ENCODE results near the gene FAM83C.
A peak's percentile ranks its signal among the peaks of the same experiment; 100 is the strongest.

Gene FAM83C

GRCh38 chr20:35277531-35278395, 14.5 kb downstream of the FAM83C start, which contains the start of gene MMP24OS:
TSS of gene MMP24OS (minus strand) at chr20:35278122. CDS start at chr20:35277929, 193 bp downstream.
- H3K4me1 Mint-ChIP-seq, result peaks cover 28% of the 10 kb centered on the region
- H3K9me3 Mint-ChIP-seq, result no peaks in the 10 kb centered on the region
- peaks cover 36% of the 10 kb centered on the region for H3K36me3 Mint-ChIP-seq
- DNase-seq, result peak; percentile 95
- H3K27me3 Mint-ChIP-seq, result no peaks in the 10 kb centered on the region
- CTCF ChIA-PET, result interaction anchor here (0.6 to 1.6 kb wide), 4 partner anchors 9 to 133 kb away, joined by 3 to 5 read pairs (median 4); partner anchors contain the start of gene EDEM2
- peak within 1 kb of the TSS; percentile 99 for H3K4me3 Mint-ChIP-seq
- peak within 1 kb of the TSS; percentile 99 for H3K27ac Mint-ChIP-seq

DNA sequence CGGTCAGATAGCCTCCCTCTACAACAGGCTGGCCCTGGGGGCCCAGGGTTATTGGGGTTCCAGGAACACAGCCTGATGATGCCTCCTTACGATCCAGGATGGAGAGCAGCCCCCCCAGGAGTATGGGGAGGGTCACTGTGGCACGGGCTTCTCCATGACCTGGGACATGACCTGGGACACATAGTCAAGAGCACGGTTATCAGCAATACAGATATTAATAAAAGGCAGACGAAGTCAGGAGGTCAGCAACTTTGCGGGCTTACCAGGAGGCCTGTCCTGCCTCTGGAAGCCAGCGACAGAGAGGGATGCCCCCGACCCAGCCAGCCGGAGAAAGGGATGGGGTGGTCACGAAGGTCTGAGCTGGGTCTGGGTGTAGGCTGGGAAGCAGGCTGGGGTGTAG, 15.1 kb downstream of the FAM83C start:
- H3K4me1 Mint-ChIP-seq, result peaks cover 23% of the 10 kb centered on the region

DNA sequence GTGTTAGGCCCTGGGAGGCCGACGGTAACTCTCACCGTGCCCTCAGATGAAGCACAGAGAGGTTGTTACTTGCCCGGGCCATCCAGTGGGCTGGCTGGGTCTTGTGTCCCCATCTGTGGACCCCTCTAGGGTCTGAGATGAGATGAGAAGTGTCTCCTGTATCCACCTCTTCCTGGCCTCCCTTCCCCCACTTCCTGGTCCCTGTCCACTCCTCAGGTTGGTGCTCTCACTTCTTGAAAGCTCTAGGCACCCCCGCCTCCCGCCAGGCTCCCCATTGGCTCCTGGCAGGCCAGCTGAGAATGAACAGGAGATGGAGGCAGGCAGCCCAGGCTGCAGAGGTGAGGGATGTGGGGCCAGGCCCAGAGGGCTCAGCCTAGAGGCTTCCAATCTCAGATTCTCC, 15.8 kb downstream of the FAM83C start:
- peak overlapping the region; percentile 99 for H3K27ac Mint-ChIP-seq
- no peak for DNase-seq
- peaks cover 22% of the 10 kb centered on the region for H3K4me1 Mint-ChIP-seq
- H3K36me3 Mint-ChIP-seq, result peaks cover 27% of the 10 kb centered on the region
- CTCF ChIA-PET, result interaction anchor here (1.0 to 2.2 kb wide), 3 partner anchors 10 to 132 kb away, joined by 3 to 8 read pairs (median 3); no protein-coding TSS in a partner anchor
- no peaks in the 10 kb centered on the region for H3K9me3 Mint-ChIP-seq
- no peaks in the 10 kb centered on the region for H3K27me3 Mint-ChIP-seq
- H3K4me3 Mint-ChIP-seq, result peak overlapping the region; percentile 99

More for the DNA sequence above, 15.1 kb downstream of the FAM83C start:
- CTCF ChIA-PET, result interaction anchor here (1.0 to 1.6 kb wide), 4 partner anchors 8 to 131 kb away, joined by 3 to 5 read pairs (median 4); partner anchors contain the start of gene EDEM2
- peak overlapping the region; percentile 99 for H3K27ac Mint-ChIP-seq
- no peak for DNase-seq
- H3K4me3 Mint-ChIP-seq, result peak overlapping the region; percentile 99
- H3K9me3 Mint-ChIP-seq, result no peaks in the 10 kb centered on the region
- peaks cover 32% of the 10 kb centered on the region for H3K36me3 Mint-ChIP-seq
- no peaks in the 10 kb centered on the region for H3K27me3 Mint-ChIP-seq

DNA sequence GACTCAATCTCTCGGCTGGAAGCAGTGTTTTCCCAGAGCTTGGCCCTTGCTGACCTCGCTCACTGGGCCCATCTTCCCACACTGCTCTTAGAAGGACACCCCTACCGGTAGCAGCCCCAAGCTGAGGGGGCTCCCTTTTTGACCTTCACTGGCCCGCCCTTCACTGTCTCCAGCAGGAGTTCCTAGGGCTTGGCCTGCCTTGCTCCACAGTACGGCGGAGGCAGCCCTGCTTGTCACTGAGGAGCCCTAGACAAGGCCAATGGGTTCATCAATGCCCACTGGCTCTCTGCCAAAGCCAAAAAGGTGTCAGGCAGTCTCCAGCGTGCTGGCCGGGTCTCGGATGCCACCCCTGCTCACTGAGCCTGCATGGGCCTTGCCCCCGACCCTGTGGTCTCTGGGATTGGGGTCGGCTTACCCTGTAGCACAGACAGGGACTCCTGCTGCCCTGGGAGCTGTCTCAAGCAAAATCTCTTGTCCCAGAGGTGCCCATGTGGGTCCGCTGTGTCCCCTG, 16.4 kb downstream of the FAM83C start:
- peaks cover 22% of the 10 kb centered on the region for H3K4me1 Mint-ChIP-seq
- H3K27me3 Mint-ChIP-seq, result no peaks in the 10 kb centered on the region
- peak overlapping the region; percentile 99 for H3K4me3 Mint-ChIP-seq
- H3K9me3 Mint-ChIP-seq, result no peaks in the 10 kb centered on the region
- H3K36me3 Mint-ChIP-seq, result peaks cover 29% of the 10 kb centered on the region
- H3K27ac Mint-ChIP-seq, result peak overlapping the region; percentile 99
- DNase-seq, result no peak
- CTCF ChIA-PET, result interaction anchor here (1.0 to 2.2 kb wide), 3 partner anchors 9 to 131 kb away, joined by 3 to 8 read pairs (median 3); no protein-coding TSS in a partner anchor

DNA sequence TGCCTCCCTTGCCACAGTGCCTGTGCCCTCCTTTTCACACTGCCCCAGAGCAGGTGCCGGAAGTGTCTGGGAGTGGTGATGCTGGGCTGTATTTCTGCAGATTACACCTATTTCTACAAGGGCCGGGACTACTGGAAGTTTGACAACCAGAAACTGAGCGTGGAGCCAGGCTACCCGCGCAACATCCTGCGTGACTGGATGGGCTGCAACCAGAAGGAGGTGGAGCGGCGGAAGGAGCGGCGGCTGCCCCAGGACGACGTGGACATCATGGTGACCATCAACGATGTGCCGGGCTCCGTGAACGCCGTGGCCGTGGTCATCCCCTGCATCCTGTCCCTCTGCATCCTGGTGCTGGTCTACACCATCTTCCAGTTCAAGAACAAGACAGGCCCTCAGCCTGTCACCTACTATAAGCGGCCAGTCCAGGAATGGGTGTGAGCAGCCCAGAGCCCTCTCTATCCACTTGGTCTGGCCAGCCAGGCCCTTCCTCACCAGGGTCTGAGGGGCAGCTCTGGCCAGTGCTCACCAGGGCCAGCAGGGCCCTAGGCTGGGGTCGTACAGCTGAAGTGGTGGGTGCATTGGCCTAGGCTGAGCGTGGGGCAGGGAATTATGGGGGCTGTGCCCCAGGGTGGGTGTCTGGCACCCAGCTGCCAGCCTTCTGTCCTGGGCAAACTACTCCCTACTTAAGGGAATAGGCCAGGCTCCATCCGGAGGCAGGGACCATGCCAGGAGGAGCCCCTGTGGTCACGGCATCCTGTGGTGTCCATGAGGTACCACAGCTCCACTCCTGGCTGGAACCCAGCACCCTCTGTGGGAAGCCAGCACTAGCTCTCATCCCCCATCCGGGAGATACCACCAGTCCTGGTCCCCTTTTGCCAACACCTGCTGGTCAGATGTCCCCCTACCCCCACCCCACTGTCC, 17.8 kb downstream of the FAM83C start:
- peaks cover 19% of the 10 kb centered on the region for H3K4me1 Mint-ChIP-seq
- H3K27ac Mint-ChIP-seq, result no peak overlapping the region
- no peak overlapping the region for H3K4me3 Mint-ChIP-seq
- H3K36me3 Mint-ChIP-seq, result peaks cover 16% of the 10 kb centered on the region
- DNase-seq, result no peak
- no peaks in the 10 kb centered on the region for H3K27me3 Mint-ChIP-seq
- H3K9me3 Mint-ChIP-seq, result no peaks in the 10 kb centered on the region
- CTCF ChIA-PET, result interaction anchor here (2.2 kb wide), 1 partner anchor 130 kb away, joined by 8 read pairs; no protein-coding TSS in a partner anchor

- no peak overlapping the region for H3K27ac Mint-ChIP-seq
- no peak overlapping the region for H3K4me3 Mint-ChIP-seq
- CTCF ChIA-PET, result no interaction called here
Observed at GRCh38 chr20:35273449-35274171, 18.6 kb downstream of the FAM83C start.

GRCh38 chr20:35271904-35272303, 20.3 kb downstream of the FAM83C start:
- DNase-seq, result no peak
- CTCF ChIA-PET, result interaction anchor here (1.4 kb wide), 2 partner anchors 63 to 398 kb away, joined by 3 to 4 read pairs; no protein-coding TSS in a partner anchor
- H3K4me3 Mint-ChIP-seq, result no peak overlapping the region

More at GRCh38 chr20:35273449-35274171, 18.6 kb downstream of the FAM83C start:
- peaks cover 19% of the 10 kb centered on the region for H3K4me1 Mint-ChIP-seq
- H3K36me3 Mint-ChIP-seq, result peaks cover 9% of the 10 kb centered on the region
- no peaks in the 10 kb centered on the region for H3K9me3 Mint-ChIP-seq
- no peaks in the 10 kb centered on the region for H3K27me3 Mint-ChIP-seq
- no peak for DNase-seq

DNA sequence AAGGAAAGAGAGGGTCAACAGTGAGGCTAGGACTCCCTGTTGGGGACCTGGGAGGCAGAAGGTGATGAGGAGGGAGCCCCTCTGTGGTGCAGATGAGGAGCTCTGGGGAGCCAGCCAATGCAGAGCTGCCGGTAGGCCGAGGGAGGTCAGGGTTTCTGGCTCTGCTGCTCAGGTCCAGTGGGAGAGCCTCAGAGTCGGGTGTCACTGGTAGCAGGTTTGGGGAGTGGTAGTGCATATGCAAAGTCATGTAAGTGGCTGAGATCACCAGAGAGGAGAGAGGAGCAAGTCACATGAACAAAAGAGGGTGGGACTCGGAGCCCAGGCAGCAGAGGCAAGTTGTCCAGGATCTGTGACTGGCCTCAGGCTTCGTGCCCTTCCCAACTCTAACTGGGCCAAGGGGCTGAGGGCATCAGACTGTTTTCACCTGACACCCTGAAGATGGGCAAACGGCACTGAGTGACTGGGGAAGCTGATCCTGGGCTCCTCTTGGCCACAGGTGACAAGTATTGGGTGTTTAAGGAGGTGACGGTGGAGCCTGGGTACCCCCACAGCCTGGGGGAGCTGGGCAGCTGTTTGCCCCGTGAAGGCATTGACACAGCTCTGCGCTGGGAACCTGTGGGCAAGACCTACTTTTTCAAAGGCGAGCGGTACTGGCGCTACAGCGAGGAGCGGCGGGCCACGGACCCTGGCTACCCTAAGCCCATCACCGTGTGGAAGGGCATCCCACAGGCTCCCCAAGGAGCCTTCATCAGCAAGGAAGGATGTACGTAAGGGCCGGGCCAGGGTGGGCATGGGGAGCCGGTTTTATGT, 20.9 kb downstream of the FAM83C start:
- H3K36me3 Mint-ChIP-seq, result peaks cover 3% of the 10 kb centered on the region
- no peak for DNase-seq
- no peak overlapping the region for H3K27ac Mint-ChIP-seq
- H3K4me3 Mint-ChIP-seq, result no peak overlapping the region
- CTCF ChIA-PET, result interaction anchor here (1.4 to 5.3 kb wide), 3 partner anchors 63 to 175 kb away, joined by 4 to 57 read pairs (median 6); partner anchors contain the start of gene EDEM2
- H3K9me3 Mint-ChIP-seq, result no peaks in the 10 kb centered on the region
- peaks cover 3% of the 10 kb centered on the region for H3K4me1 Mint-ChIP-seq
- H3K27me3 Mint-ChIP-seq, result no peaks in the 10 kb centered on the region

More at GRCh38 chr20:35271904-35272303, 20.3 kb downstream of the FAM83C start:
- no peak overlapping the region for H3K27ac Mint-ChIP-seq
- H3K27me3 Mint-ChIP-seq, result no peaks in the 10 kb centered on the region
- peaks cover 9% of the 10 kb centered on the region for H3K4me1 Mint-ChIP-seq
- peaks cover 2% of the 10 kb centered on the region for H3K36me3 Mint-ChIP-seq
- no peaks in the 10 kb centered on the region for H3K9me3 Mint-ChIP-seq

GRCh38 chr20:35270021-35270902, 22.0 kb downstream of the FAM83C start:
- Mint-ChIP-seq H3K4me3 (no peak overlapping the region), H3K9me3 (no peaks in the 10 kb centered on the region), H3K27me3 (no peaks in the 10 kb centered on the region), H3K4me1 (no peaks in the 10 kb centered on the region), H3K36me3 (peaks cover 3% of the 10 kb centered on the region), H3K27ac (no peak overlapping the region)
- CTCF ChIA-PET, result interaction anchor here (1.1 to 5.3 kb wide), 11 partner anchors 8 to 432 kb away, joined by 3 to 57 read pairs (median 4); partner anchors contain the start of genes EDEM2 and MMP24OS
- no peak for DNase-seq

GRCh38 chr20:35269055-35269781, 23.0 kb downstream of the FAM83C start:
- no peaks in the 10 kb centered on the region for H3K27me3 Mint-ChIP-seq
- no peaks in the 10 kb centered on the region for H3K4me1 Mint-ChIP-seq
- H3K36me3 Mint-ChIP-seq, result peaks cover 6% of the 10 kb centered on the region
- peak; percentile 70 for DNase-seq
- H3K4me3 Mint-ChIP-seq, result no peak overlapping the region
- H3K9me3 Mint-ChIP-seq, result no peaks in the 10 kb centered on the region
- H3K27ac Mint-ChIP-seq, result no peak overlapping the region
- CTCF ChIA-PET, result interaction anchor here (0.6 to 5.3 kb wide), 19 partner anchors 9 to 431 kb away, joined by 3 to 57 read pairs (median 4); partner anchors contain the start of genes EDEM2 and MMP24OS

GRCh38 chr20:35267092-35267491, 25.1 kb downstream of the FAM83C start:
- no peaks in the 10 kb centered on the region for H3K9me3 Mint-ChIP-seq
- no peak overlapping the region for H3K4me3 Mint-ChIP-seq
- H3K4me1 Mint-ChIP-seq, result no peaks in the 10 kb centered on the region
- peaks cover 6% of the 10 kb centered on the region for H3K36me3 Mint-ChIP-seq
- CTCF ChIA-PET, result interaction anchor here (0.9 to 5.3 kb wide), 3 partner anchors 9 to 171 kb away, joined by 3 to 57 read pairs (median 17); partner anchors contain the start of gene EDEM2
- no peaks in the 10 kb centered on the region for H3K27me3 Mint-ChIP-seq
- no peak for DNase-seq
- no peak overlapping the region for H3K27ac Mint-ChIP-seq
